Left lung (tissue), 10 donors: ENCODE measurements around the gene TEF. TPM values are rescaled to one million over a fixed set of nuclear protein-coding genes. Genes with fewer than 3 reads are reported as not detected.
"Not testable (repeated sequence)": the region's sequence is repeated elsewhere in the genome, so short reads cannot be mapped to it uniquely, and the experiment has no call there.

Source experiments
- ATAC-seq: fragments of 200-7000 bp; cut with Tn5 transposase; one replicate; pipeline ENCODE4 v1.9.1; 2020; ENCODE audit warnings: moderate library complexity
- DNase-seq, 4 donors: peaks; one replicate each; pipeline ENCODE4 v3.0.0-alpha.2; 2013 to 2020
- H3K27ac ChIP-seq, 2 donors: fragments of 200-600 bp; sonication (generic) in 1 of 2; one replicate each; pipeline versions ENCODE4 v1.5.0 to v1.8.0; 2020 to 2021
- H3K27me3 ChIP-seq, 2 donors: fragments of 200-600 bp; sonication (generic) in 1 of 2; one replicate each; pipeline versions ENCODE4 v1.5.0 to v1.8.0; 2020 to 2021
- H3K36me3 ChIP-seq, 2 donors: fragments of 200-600 bp; sonication (generic) in 1 of 2; one replicate each; pipeline versions ENCODE4 v1.5.0 to v1.8.0; 2020 to 2021
- H3K4me1 ChIP-seq, 2 donors: fragments of 200-600 bp; one replicate each; pipeline ENCODE4 v1.8.0; 2021
- H3K4me3 ChIP-seq, 2 donors: fragments of 200-600 bp; sonication (generic) in 1 of 2; one replicate each; pipeline versions ENCODE4 v1.5.0 to v1.8.0; 2020 to 2021; ENCODE audit warnings: mild to moderate bottlenecking in 1 of 2
- H3K9me3 ChIP-seq, 2 donors: fragments of 200-600 bp; sonication (generic) in 1 of 2; one replicate each; pipeline versions ENCODE4 v1.5.0 to v1.8.0; 2020 to 2021
- intact Hi-C, 2 donors: fragments of 100-400 bp; cut with DNase I; formaldehyde crosslinking; loops; one replicate each; pipeline versions ENCODE4 v1.11.2 to v1.14.2; 2022
- polyA plus RNA-seq, 6 donors: library from polyadenylated mRNA; unstranded; fragments of 120-200 nt; gene quantifications; one replicate each; pipeline ENCODE4 v1.2.1, GENCODE V29; 2013; ENCODE audit not compliant: insufficient read length in 6 of 6
- total RNA-seq, 2 donors: library from RNA; stranded (reverse); fragmentation: NEBNext Ultra II Directional; extraction: Animal tissue kit (Norgen Biotek cat#: 25700); gene quantifications; one replicate each; pipeline ENCODE4 v1.2.1, GENCODE V29; 2021
- TF ChIP-seq, protein P1 (sequence below), 2 donors: fragments of 200-600 bp; sonication (generic) in 1 of 2; IDR thresholded peaks; one replicate each; pipeline versions ENCODE4 v1.5.0 to v1.8.0; 2021; ENCODE audit warnings: antibody characterized with exemption in 2 of 2
- donor health status: DM: no; HTN: yes; CAD: no.
- donor health status: DM: no; HTN: no; CAD: no.

Gene TEF
- total and polyA plus RNA-seq, 8 donors = 10.2 to 17.3 (median 12.1) TPM

DNA sequence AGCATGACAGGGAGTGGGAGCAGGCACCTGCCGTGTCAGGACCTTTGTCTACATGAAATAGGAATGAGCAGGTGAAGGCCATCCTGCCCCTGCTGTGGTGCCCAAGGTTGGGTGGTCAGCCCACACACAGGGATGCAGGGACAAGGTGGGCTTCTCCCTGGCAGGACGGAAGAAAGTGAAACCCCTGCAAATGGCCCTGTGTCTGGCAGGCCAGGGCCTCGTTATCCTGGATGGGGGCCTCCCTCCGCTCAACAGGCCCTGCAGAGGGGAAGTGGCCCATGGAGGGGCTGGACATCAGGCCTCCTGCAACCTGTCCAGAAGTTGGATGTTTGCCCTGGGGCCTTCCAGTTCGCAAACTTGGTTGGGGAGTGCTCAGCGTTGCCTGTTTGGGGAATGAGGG is 49.9 kb downstream of the TEF start:
- no peak overlapping the region for H3K27ac ChIP-seq
- peaks cover 0 to 61% of the 10 kb centered on the region in 2 donors for H3K36me3 ChIP-seq
- DNase-seq (no peak), ATAC-seq (no peak)
- no peaks in the 10 kb centered on the region for H3K9me3 ChIP-seq
- TF ChIP-seq, protein P1, sequence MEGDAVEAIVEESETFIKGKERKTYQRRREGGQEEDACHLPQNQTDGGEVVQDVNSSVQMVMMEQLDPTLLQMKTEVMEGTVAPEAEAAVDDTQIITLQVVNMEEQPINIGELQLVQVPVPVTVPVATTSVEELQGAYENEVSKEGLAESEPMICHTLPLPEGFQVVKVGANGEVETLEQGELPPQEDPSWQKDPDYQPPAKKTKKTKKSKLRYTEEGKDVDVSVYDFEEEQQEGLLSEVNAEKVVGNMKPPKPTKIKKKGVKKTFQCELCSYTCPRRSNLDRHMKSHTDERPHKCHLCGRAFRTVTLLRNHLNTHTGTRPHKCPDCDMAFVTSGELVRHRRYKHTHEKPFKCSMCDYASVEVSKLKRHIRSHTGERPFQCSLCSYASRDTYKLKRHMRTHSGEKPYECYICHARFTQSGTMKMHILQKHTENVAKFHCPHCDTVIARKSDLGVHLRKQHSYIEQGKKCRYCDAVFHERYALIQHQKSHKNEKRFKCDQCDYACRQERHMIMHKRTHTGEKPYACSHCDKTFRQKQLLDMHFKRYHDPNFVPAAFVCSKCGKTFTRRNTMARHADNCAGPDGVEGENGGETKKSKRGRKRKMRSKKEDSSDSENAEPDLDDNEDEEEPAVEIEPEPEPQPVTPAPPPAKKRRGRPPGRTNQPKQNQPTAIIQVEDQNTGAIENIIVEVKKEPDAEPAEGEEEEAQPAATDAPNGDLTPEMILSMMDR (IDR thresholded peaks at IDR 0.05) = no peak
- intact Hi-C loops = no loop called here
- H3K4me3 ChIP-seq = no peak overlapping the region
- H3K4me1 ChIP-seq = peaks cover 0 to 10% of the 10 kb centered on the region in 2 donors
- H3K27me3 ChIP-seq = no peaks in the 10 kb centered on the region

DNA sequence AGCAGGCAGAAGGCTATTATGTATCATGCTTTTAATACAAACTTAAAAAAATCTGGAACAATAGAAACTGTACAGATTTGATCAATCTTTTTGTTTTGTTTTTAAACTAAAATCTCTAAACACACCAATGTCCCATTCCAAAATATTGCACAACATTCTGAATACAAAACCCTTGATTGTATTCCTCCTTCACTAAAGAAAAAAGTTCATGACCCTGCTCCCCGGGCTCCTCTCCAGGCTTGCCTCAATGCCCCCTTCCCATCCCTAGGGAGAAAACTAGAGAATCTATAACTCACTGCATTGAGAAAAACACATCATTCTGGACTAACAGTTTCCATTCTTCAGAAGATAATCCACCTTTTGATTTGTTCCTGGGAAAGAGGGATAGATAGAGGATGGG is 51.7 kb downstream of the TEF start:
- ATAC-seq, H3K27me3 ChIP-seq, H3K9me3 ChIP-seq, intact Hi-C loops, H3K27ac ChIP-seq, DNase-seq, H3K4me3 ChIP-seq: not testable (repeated sequence)
- H3K36me3 ChIP-seq = peaks cover 0 to 69% of the 10 kb centered on the region in 2 donors
- H3K4me1 ChIP-seq = peaks cover 0 to 10% of the 10 kb centered on the region in 2 donors

DNA sequence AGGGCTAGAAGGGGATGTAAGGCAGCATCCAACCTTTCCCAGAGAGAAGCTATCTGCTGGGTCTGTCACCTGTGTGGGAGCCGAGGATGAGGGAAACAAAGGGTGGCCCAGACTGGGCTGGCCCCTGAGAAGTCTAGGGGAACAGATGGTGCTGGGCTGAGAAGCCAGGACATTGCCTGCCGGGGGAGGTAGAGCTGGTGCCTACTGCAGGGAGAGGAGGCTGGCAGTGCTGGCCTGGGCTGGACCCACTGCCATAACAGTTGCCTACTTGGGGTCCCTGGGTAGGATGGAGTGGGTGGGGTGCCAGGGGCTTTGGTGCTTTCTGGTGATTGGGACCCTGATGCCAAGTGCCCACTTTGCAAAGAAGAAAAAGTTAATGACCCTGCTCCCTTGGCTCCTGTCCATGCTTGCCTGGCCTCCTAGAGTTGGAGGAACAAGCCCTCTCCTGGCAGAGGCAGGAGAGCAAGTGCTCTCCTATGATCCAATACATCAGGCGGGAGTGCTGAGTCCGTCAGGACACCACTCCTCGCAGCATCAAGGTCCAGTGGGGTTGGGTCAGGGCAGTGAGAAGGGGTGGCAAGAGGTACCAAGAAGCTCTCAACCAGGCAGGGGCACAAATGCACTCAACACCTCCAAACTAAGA is 52.7 kb downstream of the TEF start:
- ATAC-seq, H3K27ac ChIP-seq, H3K9me3 ChIP-seq, intact Hi-C loops, H3K27me3 ChIP-seq, DNase-seq, H3K4me3 ChIP-seq: not testable (repeated sequence)
- Histone ChIP-seq H3K36me3 (peaks cover 0 to 69% of the 10 kb centered on the region in 2 donors), H3K4me1 (peaks cover 0 to 18% of the 10 kb centered on the region in 2 donors)

DNA sequence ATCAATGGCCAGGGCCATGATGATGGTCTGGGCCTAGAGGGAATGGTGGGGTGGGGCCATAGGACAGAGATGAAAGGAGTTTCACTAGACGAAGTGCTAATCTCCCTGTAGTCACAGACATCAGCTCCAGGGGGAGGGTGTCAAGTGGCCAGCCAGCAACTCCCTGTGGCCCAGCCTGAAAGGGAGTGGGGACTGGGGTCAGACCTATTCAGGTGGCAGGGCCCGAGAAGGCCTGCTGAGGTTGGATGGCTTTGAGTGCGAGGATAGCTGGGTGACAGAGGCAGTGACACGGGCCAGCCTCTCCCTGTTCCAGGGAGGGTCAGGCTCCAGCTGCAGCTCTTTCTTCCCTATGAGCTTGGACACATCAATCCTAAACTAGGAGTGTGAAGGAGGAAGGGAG is 53.8 kb downstream of the TEF start:
- Histone ChIP-seq H3K27me3 (no peaks in the 10 kb centered on the region), H3K36me3 (peaks cover 0 to 76% of the 10 kb centered on the region in 2 donors), H3K27ac (no peak overlapping the region), H3K4me3 (no peak overlapping the region), H3K9me3 (no peaks in the 10 kb centered on the region), H3K4me1 (peaks cover 0 to 22% of the 10 kb centered on the region in 2 donors)
- intact Hi-C loops = no loop called here
- TF ChIP-seq, protein P1 (IDR thresholded peaks at IDR 0.05) = no peak
- DNase-seq (no peak), ATAC-seq (no peak)

DNA sequence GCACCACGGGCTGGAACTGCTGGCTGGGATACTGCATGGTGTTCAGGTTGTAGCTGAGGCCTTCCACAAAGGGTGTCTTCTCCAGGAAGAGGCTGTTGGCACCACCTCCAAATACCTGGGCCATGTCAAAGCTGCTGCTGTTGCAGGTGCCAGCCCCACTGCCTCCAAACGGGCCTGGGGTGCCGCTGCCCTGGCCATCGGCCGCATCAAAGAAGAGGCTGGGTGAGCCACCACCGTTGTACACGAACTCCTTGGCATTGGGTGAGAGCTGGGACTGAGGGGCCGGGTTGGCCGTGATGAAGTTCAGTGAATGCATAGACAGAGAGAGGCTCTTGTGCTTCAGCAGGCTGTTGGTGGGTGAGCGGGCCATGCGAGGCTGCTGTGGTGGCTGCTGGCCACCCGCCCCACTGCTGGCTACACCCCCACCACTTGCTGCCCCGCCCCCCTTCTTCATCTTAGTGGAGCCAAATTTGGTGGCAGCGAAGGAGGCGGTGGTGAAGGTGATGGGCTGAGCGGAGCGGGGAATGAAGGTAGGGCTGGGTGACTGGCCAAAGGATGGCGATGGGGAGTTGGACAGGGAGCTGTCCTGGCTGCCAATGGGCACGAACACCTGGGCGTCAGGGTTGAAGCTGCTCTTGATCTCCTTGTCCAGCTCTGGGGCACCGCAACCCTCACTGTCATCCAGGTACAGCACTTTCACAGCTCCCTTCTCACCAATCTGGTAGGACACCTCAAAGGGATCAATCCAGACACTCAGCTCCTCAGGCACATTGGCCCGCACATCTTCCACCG is 54.8 kb downstream of the TEF start:
- H3K4me3 ChIP-seq = no peak overlapping the region
- TF ChIP-seq, protein P1 (IDR thresholded peaks at IDR 0.05) = no peak
- H3K27me3 ChIP-seq = no peaks in the 10 kb centered on the region
- H3K36me3 ChIP-seq = peaks cover 0 to 76% of the 10 kb centered on the region in 2 donors
- intact Hi-C loops = no loop called here
- no peak for DNase-seq
- ATAC-seq = no peak
- no peak overlapping the region for H3K27ac ChIP-seq
- no peaks in the 10 kb centered on the region for H3K9me3 ChIP-seq
- peaks cover 0 to 23% of the 10 kb centered on the region in 2 donors for H3K4me1 ChIP-seq

DNA sequence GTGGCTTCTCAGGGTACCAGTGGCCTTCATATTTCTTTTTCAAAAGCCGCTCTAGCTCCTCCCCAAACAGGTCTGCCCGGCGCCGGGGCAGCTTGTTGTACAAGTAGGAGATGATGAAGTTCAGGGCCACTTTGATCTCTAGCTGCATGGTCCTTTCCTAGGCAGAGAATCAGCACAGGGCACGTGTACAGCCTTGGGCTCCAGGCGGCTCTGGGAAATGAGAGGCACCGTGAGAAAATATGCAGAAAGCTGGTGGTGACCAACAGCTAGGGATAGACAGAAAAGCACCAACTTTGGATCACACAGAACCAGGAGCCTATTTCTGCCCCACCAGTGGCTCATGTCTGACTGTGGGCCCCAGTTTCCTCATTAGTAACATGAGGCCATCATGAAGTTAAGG is 55.5 kb downstream of the TEF start:
- H3K9me3 ChIP-seq = no peaks in the 10 kb centered on the region
- H3K4me1 ChIP-seq = peaks cover 0 to 30% of the 10 kb centered on the region in 2 donors
- H3K36me3 ChIP-seq = peaks cover 0 to 72% of the 10 kb centered on the region in 2 donors
- H3K27me3 ChIP-seq = no peaks in the 10 kb centered on the region
- intact Hi-C loops = no loop called here
- no peak for ATAC-seq
- TF ChIP-seq, protein P1 (IDR thresholded peaks at IDR 0.05) = no peak
- DNase-seq = no peak
- H3K27ac ChIP-seq = no peak overlapping the region
- H3K4me3 ChIP-seq = no peak overlapping the region

DNA sequence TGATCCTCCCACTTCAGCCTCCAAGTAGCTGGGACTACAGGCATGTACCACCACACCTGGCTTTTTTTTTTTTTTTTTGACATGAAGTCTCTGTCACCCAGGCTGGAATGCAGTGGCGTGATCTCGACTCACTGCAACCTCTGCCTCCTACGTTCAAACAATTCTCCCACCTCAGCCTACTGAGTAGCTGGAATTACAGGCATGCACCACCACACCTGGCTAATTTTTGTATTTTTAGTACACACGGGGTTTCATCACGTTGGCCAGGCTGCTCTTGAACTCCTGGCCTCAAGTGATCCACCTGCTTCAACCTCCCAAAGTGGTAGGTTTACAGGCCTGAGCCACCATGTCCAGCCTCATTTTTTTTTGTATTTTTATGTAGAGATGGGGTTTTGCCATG is 58.8 kb downstream of the TEF start:
- H3K27ac ChIP-seq, intact Hi-C loops, ATAC-seq, H3K4me3 ChIP-seq, DNase-seq, H3K27me3 ChIP-seq, H3K9me3 ChIP-seq: not testable (repeated sequence)
- Histone ChIP-seq H3K36me3 (peaks cover 0 to 51% of the 10 kb centered on the region in 2 donors), H3K4me1 (peaks cover 7 to 36% of the 10 kb centered on the region in 2 donors)
